Parathyroid adenoma (tissue), 2 donors: Measurements from ENCODE around the gene ADAMTS10.

Source experiments
- H2AFZ ChIP-seq: fragments of 300-600 bp; sonication (generic); one replicate; pipeline ENCODE4 v1.7.0; 2017; ENCODE audit warnings: antibody characterized with exemption, mild to moderate bottlenecking
- H3K27ac ChIP-seq: fragments of 300-600 bp; sonication (generic); one replicate; pipeline ENCODE4 v1.7.0; 2017
- H3K27me3 ChIP-seq: fragments of 300-600 bp; sonication (generic); one replicate; pipeline ENCODE4 v1.7.0; 2017; ENCODE audit warnings: low read length; ENCODE audit not compliant: control insufficient read depth, insufficient read depth
- H3K36me3 ChIP-seq: fragments of 300-600 bp; sonication (generic); one replicate; pipeline ENCODE4 v1.7.0; 2017; ENCODE audit warnings: low read length; ENCODE audit not compliant: control insufficient read depth, insufficient read depth
- H3K4me1 ChIP-seq: fragments of 300-600 bp; sonication (generic); one replicate; pipeline ENCODE4 v1.7.0; 2017; ENCODE audit warnings: control low read depth
- H3K4me2 ChIP-seq: fragments of 300-600 bp; sonication (generic); one replicate; pipeline ENCODE4 v1.7.0; 2017; ENCODE audit warnings: low read length
- H3K4me3 ChIP-seq: fragments of 300-600 bp; sonication (generic); one replicate; pipeline ENCODE4 v1.7.0; 2017; ENCODE audit warnings: low read depth, low read length
- H3K79me2 ChIP-seq: fragments of 300-600 bp; sonication (generic); one replicate; pipeline ENCODE4 v1.7.0; 2017; ENCODE audit warnings: control low read depth
- H3K9ac ChIP-seq: fragments of 300-600 bp; sonication (generic); one replicate; pipeline ENCODE4 v1.7.0; 2017; ENCODE audit warnings: mild to moderate bottlenecking
- H3K9me3 ChIP-seq: fragments of 300-600 bp; sonication (generic); one replicate; pipeline ENCODE4 v1.7.0; 2017; ENCODE audit warnings: low read length; ENCODE audit not compliant: control insufficient read depth
- TF ChIP-seq, protein P1 (sequence below): fragments of 300-600 bp; sonication (generic); IDR thresholded peaks from one replicate; pipeline ENCODE4 v1.7.0; 2017; ENCODE audit warnings: antibody characterized with exemption, mild to moderate bottlenecking
- donor health status: primary hyperparathyroidism.

Gene ADAMTS10

GRCh38 chr19:8593931-8594330 is 16.6 kb downstream of the ADAMTS10 start:
- H3K79me2 ChIP-seq: no peaks in the 10 kb centered on the region
- peaks cover 8% of the 10 kb centered on the region for H3K4me1 ChIP-seq
- no peak overlapping the region for H3K27ac ChIP-seq
- H3K9ac ChIP-seq: no peak overlapping the region
- no peak overlapping the region for H3K4me3 ChIP-seq
- no peak overlapping the region for H3K4me2 ChIP-seq
- no peaks in the 10 kb centered on the region for H3K9me3 ChIP-seq
- no peaks in the 10 kb centered on the region for H3K36me3 ChIP-seq
- TF ChIP-seq, protein P1, sequence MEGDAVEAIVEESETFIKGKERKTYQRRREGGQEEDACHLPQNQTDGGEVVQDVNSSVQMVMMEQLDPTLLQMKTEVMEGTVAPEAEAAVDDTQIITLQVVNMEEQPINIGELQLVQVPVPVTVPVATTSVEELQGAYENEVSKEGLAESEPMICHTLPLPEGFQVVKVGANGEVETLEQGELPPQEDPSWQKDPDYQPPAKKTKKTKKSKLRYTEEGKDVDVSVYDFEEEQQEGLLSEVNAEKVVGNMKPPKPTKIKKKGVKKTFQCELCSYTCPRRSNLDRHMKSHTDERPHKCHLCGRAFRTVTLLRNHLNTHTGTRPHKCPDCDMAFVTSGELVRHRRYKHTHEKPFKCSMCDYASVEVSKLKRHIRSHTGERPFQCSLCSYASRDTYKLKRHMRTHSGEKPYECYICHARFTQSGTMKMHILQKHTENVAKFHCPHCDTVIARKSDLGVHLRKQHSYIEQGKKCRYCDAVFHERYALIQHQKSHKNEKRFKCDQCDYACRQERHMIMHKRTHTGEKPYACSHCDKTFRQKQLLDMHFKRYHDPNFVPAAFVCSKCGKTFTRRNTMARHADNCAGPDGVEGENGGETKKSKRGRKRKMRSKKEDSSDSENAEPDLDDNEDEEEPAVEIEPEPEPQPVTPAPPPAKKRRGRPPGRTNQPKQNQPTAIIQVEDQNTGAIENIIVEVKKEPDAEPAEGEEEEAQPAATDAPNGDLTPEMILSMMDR: no peak
- H3K27me3 ChIP-seq: no peaks in the 10 kb centered on the region
- H2AFZ ChIP-seq: no peak overlapping the region

DNA sequence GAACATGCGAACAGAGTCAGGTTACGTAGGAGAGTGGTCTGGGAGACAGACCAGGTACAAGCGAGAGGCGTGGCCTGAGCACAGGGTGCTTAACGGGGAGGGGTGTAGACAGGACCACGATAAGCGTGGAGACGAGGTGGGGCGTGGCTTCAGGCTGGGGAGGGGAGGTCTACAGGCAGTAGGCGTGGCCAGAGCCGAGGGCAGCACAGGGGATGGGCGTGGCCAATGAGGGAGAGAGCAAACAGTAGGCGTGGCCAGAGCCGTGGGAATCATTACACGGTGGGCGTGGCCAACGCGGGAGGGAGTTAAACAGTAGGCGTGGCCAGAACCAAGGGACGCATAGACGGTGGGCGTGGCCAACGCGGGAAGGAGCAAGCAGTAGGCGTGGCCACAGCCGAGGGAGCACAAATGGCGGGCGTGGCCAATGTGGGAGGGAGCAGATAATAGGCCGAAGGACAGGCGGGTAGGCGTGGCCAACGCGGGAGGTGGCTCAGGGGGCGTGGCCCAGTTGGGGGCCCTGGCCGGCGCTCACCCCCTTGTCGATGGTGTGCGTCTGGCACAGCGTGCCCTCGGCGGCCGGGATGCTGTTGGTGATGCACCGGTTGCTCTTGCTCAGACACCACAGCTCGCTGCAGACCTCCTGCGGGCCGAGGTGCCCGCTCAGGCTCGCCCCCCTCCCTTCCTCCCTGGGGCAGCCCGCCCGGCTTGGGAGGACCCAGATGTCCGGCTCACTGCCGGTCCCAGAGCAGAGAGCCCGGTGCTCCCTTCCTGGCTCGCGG is 18.1 kb downstream of the ADAMTS10 start:
- H3K36me3 ChIP-seq: no peaks in the 10 kb centered on the region
- H3K9ac ChIP-seq: no peak overlapping the region
- peak overlapping the region; percentile 79 for H3K4me2 ChIP-seq
- H3K4me3 ChIP-seq: peak overlapping the region; percentile 41
- peak overlapping the region; percentile 72 for H2AFZ ChIP-seq
- H3K27ac ChIP-seq: no peak overlapping the region
- H3K4me1 ChIP-seq: peaks cover 8% of the 10 kb centered on the region
- no peaks in the 10 kb centered on the region for H3K9me3 ChIP-seq
- TF ChIP-seq, protein P1: no peak
- H3K27me3 ChIP-seq: no peaks in the 10 kb centered on the region
- H3K79me2 ChIP-seq: no peaks in the 10 kb centered on the region

GRCh38 chr19:8589177-8589714 is 21.3 kb downstream of the ADAMTS10 start:
- Histone ChIP-seq H3K9me3 (no peaks in the 10 kb centered on the region), H3K4me2 (no peak overlapping the region), H3K9ac (no peak overlapping the region), H3K36me3 (no peaks in the 10 kb centered on the region), H3K79me2 (no peaks in the 10 kb centered on the region), H2AFZ (no peak overlapping the region), H3K4me3 (no peak overlapping the region), H3K4me1 (peaks cover 8% of the 10 kb centered on the region), H3K27me3 (no peaks in the 10 kb centered on the region), H3K27ac (no peak overlapping the region)
- TF ChIP-seq, protein P1: no peak

DNA sequence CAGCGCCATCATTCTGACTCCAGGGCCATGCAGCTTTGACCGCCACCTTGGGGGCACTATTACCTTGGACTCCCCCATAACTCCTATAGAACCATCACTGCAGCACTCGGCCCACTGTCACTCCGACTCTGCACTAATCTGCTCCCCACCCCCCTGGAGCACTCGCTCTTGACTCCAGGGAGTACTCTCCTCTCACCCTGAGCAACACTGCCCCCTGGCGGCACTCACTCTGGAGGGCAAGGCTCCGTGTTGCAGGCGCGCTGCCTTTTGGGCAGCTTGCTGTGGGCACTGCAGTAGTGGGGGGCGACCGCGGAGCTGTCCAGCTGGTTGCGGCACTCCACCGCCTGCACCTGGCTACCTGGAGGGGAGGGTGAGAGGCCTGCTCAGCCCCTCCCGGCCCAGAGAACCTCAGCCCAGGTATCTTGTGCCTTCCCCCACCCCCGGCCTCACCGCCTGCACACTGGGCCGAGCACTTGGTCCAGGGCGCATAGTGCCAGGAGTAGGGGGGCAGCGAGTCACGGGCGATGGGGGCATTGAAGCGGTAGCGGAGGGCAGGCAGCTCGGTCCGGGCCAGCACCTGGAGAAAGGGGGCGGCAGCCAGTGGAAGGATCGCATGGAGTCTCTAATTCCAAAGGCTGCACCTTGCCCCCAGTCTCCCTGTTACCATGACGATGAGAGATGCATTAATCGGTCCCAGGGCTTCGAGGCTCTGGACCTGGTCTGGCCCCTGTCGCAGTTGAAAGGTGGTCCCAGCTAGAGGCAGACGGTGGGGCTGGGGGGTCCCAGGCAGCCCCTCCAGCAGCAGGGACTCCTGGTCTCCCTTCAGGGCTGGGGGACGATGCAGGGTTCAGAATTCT is 24.4 kb downstream of the ADAMTS10 start:
- Histone ChIP-seq H3K4me1 (no peaks in the 10 kb centered on the region), H3K27me3 (no peaks in the 10 kb centered on the region), H3K36me3 (no peaks in the 10 kb centered on the region), H3K9ac (no peak overlapping the region), H3K4me2 (no peak overlapping the region), H3K79me2 (no peaks in the 10 kb centered on the region), H3K9me3 (no peaks in the 10 kb centered on the region), H3K27ac (no peak overlapping the region), H2AFZ (no peak overlapping the region), H3K4me3 (no peak overlapping the region)
- TF ChIP-seq, protein P1: peak; percentile 59
